ENCODE data around the gene CRIP3. TPM values are rescaled to one million over a fixed set of nuclear protein-coding genes. Genes with fewer than 3 reads are reported as not detected.

CRIP3 gene
- total RNA-seq, 1 donor from 2014 or later, result 0.69 TPM

GRCh38 chr6:43267619-43268354 is 40.8 kb downstream of the CRIP3 start:
- H3K4me1 Mint-ChIP-seq (ENCODE audit: low read depth, unreplicated experiment), result peaks cover 26% of the 10 kb centered on the region
- no peak overlapping the region for H3K4me3 Mint-ChIP-seq (ENCODE audit: unreplicated experiment)
- no peak for DNase-seq
- peak overlapping the region; percentile 60 for H3K27ac Mint-ChIP-seq (ENCODE audit: unreplicated experiment)
- H3K27me3 Mint-ChIP-seq (ENCODE audit: unreplicated experiment), result peaks cover 18% of the 10 kb centered on the region
- peaks cover 22% of the 10 kb centered on the region for H3K9me3 Mint-ChIP-seq (ENCODE audit: unreplicated experiment)
- TF ChIP-seq, protein P1, sequence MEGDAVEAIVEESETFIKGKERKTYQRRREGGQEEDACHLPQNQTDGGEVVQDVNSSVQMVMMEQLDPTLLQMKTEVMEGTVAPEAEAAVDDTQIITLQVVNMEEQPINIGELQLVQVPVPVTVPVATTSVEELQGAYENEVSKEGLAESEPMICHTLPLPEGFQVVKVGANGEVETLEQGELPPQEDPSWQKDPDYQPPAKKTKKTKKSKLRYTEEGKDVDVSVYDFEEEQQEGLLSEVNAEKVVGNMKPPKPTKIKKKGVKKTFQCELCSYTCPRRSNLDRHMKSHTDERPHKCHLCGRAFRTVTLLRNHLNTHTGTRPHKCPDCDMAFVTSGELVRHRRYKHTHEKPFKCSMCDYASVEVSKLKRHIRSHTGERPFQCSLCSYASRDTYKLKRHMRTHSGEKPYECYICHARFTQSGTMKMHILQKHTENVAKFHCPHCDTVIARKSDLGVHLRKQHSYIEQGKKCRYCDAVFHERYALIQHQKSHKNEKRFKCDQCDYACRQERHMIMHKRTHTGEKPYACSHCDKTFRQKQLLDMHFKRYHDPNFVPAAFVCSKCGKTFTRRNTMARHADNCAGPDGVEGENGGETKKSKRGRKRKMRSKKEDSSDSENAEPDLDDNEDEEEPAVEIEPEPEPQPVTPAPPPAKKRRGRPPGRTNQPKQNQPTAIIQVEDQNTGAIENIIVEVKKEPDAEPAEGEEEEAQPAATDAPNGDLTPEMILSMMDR (IDR thresholded peaks at IDR 0.05; ENCODE audit: partially characterized antibody, unreplicated experiment), result no peak
- H3K36me3 Mint-ChIP-seq (ENCODE audit: unreplicated experiment), result no peaks in the 10 kb centered on the region

DNA sequence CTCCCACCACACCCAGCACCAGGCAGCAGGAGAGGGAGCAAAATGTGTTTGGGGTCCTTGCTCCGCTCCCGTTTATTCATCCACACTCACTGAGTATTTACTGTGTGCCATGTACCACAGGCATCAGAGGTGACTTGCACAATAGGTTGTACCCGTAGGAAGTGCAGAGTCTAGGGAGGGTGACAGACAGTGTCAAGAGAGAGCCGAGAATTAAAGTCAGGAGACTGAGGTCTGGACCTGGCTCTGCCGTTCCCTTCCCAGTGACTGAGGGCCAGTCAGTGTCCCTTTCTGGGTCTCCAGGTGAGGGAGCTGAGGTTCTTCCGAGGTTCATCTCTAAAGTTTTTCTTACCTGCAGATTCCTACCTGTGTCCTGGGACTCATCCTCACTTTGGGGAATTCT is 43.1 kb downstream of the CRIP3 start:
- Mint-ChIP-seq H3K9me3 (ENCODE audit: unreplicated experiment) (peaks cover 25% of the 10 kb centered on the region), H3K27ac (ENCODE audit: unreplicated experiment) (no peak overlapping the region), H3K36me3 (ENCODE audit: unreplicated experiment) (no peaks in the 10 kb centered on the region), H3K27me3 (ENCODE audit: unreplicated experiment) (peaks cover 26% of the 10 kb centered on the region), H3K4me1 (ENCODE audit: low read depth, unreplicated experiment) (peaks cover 23% of the 10 kb centered on the region), H3K4me3 (ENCODE audit: unreplicated experiment) (no peak overlapping the region)
- DNase-seq, result no peak
- TF ChIP-seq, protein P1 (IDR thresholded peaks at IDR 0.05; ENCODE audit: partially characterized antibody, unreplicated experiment), result no peak

DNA sequence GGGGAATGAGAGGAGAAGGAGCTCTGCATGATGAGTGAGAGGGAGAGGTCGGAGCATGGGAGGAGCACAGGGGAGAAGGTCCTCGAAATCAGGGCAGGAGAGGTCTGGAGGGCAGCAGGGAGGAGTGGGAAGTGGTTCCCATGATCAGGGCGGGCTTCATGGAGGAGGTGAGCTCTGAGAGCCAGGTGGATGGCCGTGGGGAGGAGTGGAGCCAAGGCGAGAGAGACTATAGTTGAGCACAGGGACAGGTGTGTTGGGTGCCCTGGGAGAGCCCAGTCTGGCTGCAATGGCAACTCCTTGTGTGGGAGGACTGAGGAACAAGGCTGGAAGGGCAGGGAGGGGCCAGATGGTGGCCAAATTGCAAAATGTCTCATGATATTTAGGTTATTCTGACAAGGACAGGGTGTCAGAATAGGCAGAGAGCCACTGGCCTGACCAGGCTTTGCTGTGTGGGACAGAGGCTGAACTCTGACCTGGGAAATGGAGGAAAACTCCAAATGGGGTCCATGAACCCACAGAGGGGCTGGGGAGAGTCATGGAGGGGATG is 44.0 kb downstream of the CRIP3 start:
- H3K27ac Mint-ChIP-seq (ENCODE audit: unreplicated experiment), result no peak overlapping the region
- no peak for DNase-seq
- peaks cover 18% of the 10 kb centered on the region for H3K4me1 Mint-ChIP-seq (ENCODE audit: low read depth, unreplicated experiment)
- H3K4me3 Mint-ChIP-seq (ENCODE audit: unreplicated experiment), result no peak overlapping the region
- H3K36me3 Mint-ChIP-seq (ENCODE audit: unreplicated experiment), result no peaks in the 10 kb centered on the region
- peaks cover 22% of the 10 kb centered on the region for H3K9me3 Mint-ChIP-seq (ENCODE audit: unreplicated experiment)
- TF ChIP-seq, protein P1 (IDR thresholded peaks at IDR 0.05; ENCODE audit: partially characterized antibody, unreplicated experiment), result no peak
- H3K27me3 Mint-ChIP-seq (ENCODE audit: unreplicated experiment), result peaks cover 27% of the 10 kb centered on the region

- H3K9me3 Mint-ChIP-seq (ENCODE audit: unreplicated experiment), result peaks cover 16% of the 10 kb centered on the region
- peaks cover 22% of the 10 kb centered on the region for H3K27me3 Mint-ChIP-seq (ENCODE audit: unreplicated experiment)
- DNase-seq, result peak; percentile 84
- TF ChIP-seq, protein P1 (IDR thresholded peaks at IDR 0.05; ENCODE audit: partially characterized antibody, unreplicated experiment), result peak; percentile 50
- H3K4me1 Mint-ChIP-seq (ENCODE audit: low read depth, unreplicated experiment), result peaks cover 14% of the 10 kb centered on the region
- H3K27ac Mint-ChIP-seq (ENCODE audit: unreplicated experiment), result peak overlapping the region; percentile 15
- no peaks in the 10 kb centered on the region for H3K36me3 Mint-ChIP-seq (ENCODE audit: unreplicated experiment)
- H3K4me3 Mint-ChIP-seq (ENCODE audit: unreplicated experiment), result no peak overlapping the region
These were observed 45.1 kb downstream of the CRIP3 start for GRCh38 chr6:43263314-43264178.

Data from glutamatergic neuron (in vitro differentiated cells).